OCI-LY1 (cell line): Measurements from ENCODE around the gene SDK1.

Experiments
- CTCF ChIP-seq: fragments of 200-600 bp; sonication (generic), shearing (Covaris generic); IDR thresholded peaks from 2 replicates; pipeline ENCODE4 v1.5.1; 2017; ENCODE audit warnings: mild to moderate bottlenecking, antibody characterized with exemption, low read length, moderate library complexity, mixed read lengths
- EZH2 ChIP-seq: fragments of 200-600 bp; sonication (generic), shearing (Covaris generic); IDR thresholded peaks from 2 replicates; pipeline ENCODE4 v1.8.0; 2017; ENCODE audit warnings: borderline replicate concordance, mixed run types, mild to moderate bottlenecking, antibody characterized with exemption, low read length, moderate library complexity, mixed read lengths

- no peak for TF ChIP-seq CTCF
- no peak for TF ChIP-seq EZH2
Observed at GRCh38 chr7:4242706-4243105, 941.7 kb downstream of the SDK1 start.
